Gastrocnemius medialis (tissue), 4 donors: Measurements from ENCODE around the gene AUTS2. TPM values are rescaled to one million over a fixed set of nuclear protein-coding genes. Genes with fewer than 3 reads are reported as not detected.

Experiments used
- ATAC-seq, 2 donors: fragments of 150-250 bp; one replicate each; pipeline ENCODE4 v1.9.1; 2016
- DNase-seq, 2 donors: peaks; one replicate each; pipeline ENCODE4 v3.0.0-alpha.2; 2019
- H3K27ac ChIP-seq, 4 donors: fragments of 200-600 bp; sonication (generic); 1 replicate in 1 of 4; 2 replicates in 3 of 4; pipeline ENCODE4 v1.5.1; 2016 to 2018; ENCODE audit warnings: mild to moderate bottlenecking in 2 of 4, moderate library complexity in 1 of 4
- H3K27me3 ChIP-seq, 3 donors: fragments of 200-600 bp; sonication (generic) in 2 of 3; 1 replicate in 1 of 3; 2 replicates in 2 of 3; pipeline versions ENCODE4 v1.5.1 to v1.6.0; 2016 to 2019; ENCODE audit warnings: mild to moderate bottlenecking in 1 of 3, moderate library complexity in 1 of 3
- H3K36me3 ChIP-seq, 2 donors: fragments of 200-600 bp; sonication (generic) in 1 of 2; one replicate each; pipeline ENCODE4 v1.5.1; 2017 to 2018
- H3K4me1 ChIP-seq, 2 donors: fragments of 200-600 bp; sonication (generic) in 1 of 2; one replicate each; pipeline ENCODE4 v1.5.1; 2016 to 2017; ENCODE audit warnings: mild to moderate bottlenecking in 2 of 2
- H3K4me3 ChIP-seq, 4 donors: fragments of 200-600 bp; sonication (generic) in 3 of 4; 1 replicate in 1 of 4; 2 replicates in 3 of 4; pipeline ENCODE4 v1.5.1; 2016 to 2019; ENCODE audit warnings: mild to moderate bottlenecking in 2 of 4
- H3K9me3 ChIP-seq, 3 donors: fragments of 200-600 bp; sonication (generic) in 2 of 3; 1 replicate in 1 of 3; 2 replicates in 2 of 3; pipeline ENCODE4 v1.5.1; 2016 to 2019
- POLR2A ChIP-seq, 2 donors: fragments of 450-650 bp; IDR thresholded peaks; one replicate each; pipeline ENCODE4 v1.6.1; 2017; ENCODE audit warnings: antibody characterized with exemption in 2 of 2, mild to moderate bottlenecking in 2 of 2, moderate library complexity in 2 of 2
- in situ Hi-C, 4 donors: fragments of 200-750 bp; cut with MboI; loops; one replicate each; pipeline versions ENCODE4 v1.15.0 to v1.8.0; 2017; ENCODE audit warnings: low sequenced_read_pairs in 4 of 4
- intact Hi-C: fragments of 100-400 bp; cut with DNase I; formaldehyde crosslinking; loops from one replicate; pipeline ENCODE4 v1.15.1; 2023; ENCODE audit warnings: low total_unique reads
- total RNA-seq, 4 donors: library from RNA; depleted of rRNA; stranded (reverse); fragments of >200 nt; gene quantifications; one replicate each; pipeline versions ENCODE4 v1.1.0 to v1.2.3, GENCODE V29; 2016
- TF ChIP-seq, protein P1 (sequence below), 5 experiments: fragments of 450-650 bp in 3 of 5; fragments of 200-600 bp in 2 of 5; sonication (generic) in 2 of 5; IDR thresholded peaks in 4 of 5; conservative IDR thresholded peaks in 1 of 5; 1 replicate in 4 of 5; 2 replicates in 1 of 5; pipeline ENCODE4 v1.5.1; 2016 to 2019; ENCODE audit warnings: antibody characterized with exemption in 5 of 5, mild to moderate bottlenecking in 3 of 5, moderate library complexity in 3 of 5

The AUTS2 gene
- total RNA-seq, 4 donors from 2014 or later: 2.5 to 16.2 (median 8.5) TPM

GRCh38 chr7:70312336-70312735 is 714.1 kb downstream of the AUTS2 start:
- intact Hi-C loops: no loop called here
- Histone ChIP-seq H3K27ac (no peak overlapping the region), H3K27me3 (no peaks in the 10 kb centered on the region), H3K4me1 (no peaks in the 10 kb centered on the region), H3K9me3 (no peaks in the 10 kb centered on the region), H3K4me3 (no peak overlapping the region), H3K36me3 (no peaks in the 10 kb centered on the region)
- TF ChIP-seq, protein P1, sequence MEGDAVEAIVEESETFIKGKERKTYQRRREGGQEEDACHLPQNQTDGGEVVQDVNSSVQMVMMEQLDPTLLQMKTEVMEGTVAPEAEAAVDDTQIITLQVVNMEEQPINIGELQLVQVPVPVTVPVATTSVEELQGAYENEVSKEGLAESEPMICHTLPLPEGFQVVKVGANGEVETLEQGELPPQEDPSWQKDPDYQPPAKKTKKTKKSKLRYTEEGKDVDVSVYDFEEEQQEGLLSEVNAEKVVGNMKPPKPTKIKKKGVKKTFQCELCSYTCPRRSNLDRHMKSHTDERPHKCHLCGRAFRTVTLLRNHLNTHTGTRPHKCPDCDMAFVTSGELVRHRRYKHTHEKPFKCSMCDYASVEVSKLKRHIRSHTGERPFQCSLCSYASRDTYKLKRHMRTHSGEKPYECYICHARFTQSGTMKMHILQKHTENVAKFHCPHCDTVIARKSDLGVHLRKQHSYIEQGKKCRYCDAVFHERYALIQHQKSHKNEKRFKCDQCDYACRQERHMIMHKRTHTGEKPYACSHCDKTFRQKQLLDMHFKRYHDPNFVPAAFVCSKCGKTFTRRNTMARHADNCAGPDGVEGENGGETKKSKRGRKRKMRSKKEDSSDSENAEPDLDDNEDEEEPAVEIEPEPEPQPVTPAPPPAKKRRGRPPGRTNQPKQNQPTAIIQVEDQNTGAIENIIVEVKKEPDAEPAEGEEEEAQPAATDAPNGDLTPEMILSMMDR (IDR thresholded peaks at IDR 0.05 in 4 of 5, conservative IDR thresholded peaks at IDR 0.05 in 1 of 5): no peak
- TF ChIP-seq POLR2A (IDR thresholded peaks at IDR 0.05): no peak
- DNase-seq (no peak), ATAC-seq (no peak)
- in situ Hi-C loops: no loop called here

DNA sequence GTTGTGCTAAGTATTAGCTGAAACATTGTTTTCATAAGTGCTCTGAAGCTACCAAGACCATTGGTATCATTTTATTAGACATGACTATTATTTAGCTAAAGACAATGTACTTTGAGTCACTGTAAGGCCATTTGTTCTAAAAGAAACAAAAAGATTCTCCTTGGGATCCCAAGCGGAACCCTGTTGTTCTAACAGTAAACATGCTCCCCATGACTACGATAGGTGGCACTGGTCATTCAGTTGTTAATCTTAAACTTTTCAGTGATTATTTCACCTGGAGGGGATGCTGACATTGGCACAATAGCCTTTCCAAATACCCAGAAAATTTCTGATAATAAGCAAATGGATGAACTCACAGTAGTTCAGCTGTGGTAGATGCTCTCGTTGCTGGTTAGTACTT is 715.0 kb downstream of the AUTS2 start:
- H3K4me3 ChIP-seq: no peak overlapping the region
- TF ChIP-seq, protein P1 (IDR thresholded peaks at IDR 0.05 in 4 of 5, conservative IDR thresholded peaks at IDR 0.05 in 1 of 5): no peak
- TF ChIP-seq POLR2A (IDR thresholded peaks at IDR 0.05): no peak
- intact Hi-C loops: no loop called here
- H3K4me1 ChIP-seq: no peaks in the 10 kb centered on the region
- no peak for ATAC-seq
- in situ Hi-C loops: no loop called here
- no peaks in the 10 kb centered on the region for H3K36me3 ChIP-seq
- H3K9me3 ChIP-seq: no peaks in the 10 kb centered on the region
- H3K27me3 ChIP-seq: no peaks in the 10 kb centered on the region
- no peak overlapping the region for H3K27ac ChIP-seq
- no peak for DNase-seq

DNA sequence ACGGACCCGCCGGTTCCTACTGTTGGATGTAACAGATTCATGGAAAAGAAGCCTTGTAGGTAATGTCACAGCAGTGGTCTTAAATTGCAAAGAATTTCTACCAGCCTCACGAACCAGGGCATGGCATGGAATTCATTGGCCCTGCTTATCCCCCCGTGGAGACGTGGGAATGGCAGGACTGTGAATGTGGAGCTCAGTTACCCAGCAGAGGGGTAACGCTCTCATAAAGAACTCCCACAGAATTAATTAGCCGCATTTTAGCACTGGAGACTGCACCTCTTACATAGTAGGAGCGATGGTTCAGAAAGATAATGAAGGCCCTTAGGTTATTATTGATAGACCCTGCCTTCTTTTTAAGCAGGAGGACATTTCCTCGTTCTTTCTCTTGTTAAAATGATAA is 715.4 kb downstream of the AUTS2 start:
- no peak for DNase-seq
- intact Hi-C loops: no loop called here
- no peaks in the 10 kb centered on the region for H3K27me3 ChIP-seq
- H3K36me3 ChIP-seq: no peaks in the 10 kb centered on the region
- TF ChIP-seq POLR2A (IDR thresholded peaks at IDR 0.05): no peak
- TF ChIP-seq, protein P1 (IDR thresholded peaks at IDR 0.05 in 4 of 5, conservative IDR thresholded peaks at IDR 0.05 in 1 of 5): no peak
- no peak overlapping the region for H3K27ac ChIP-seq
- in situ Hi-C loops: no loop called here
- no peaks in the 10 kb centered on the region for H3K4me1 ChIP-seq
- ATAC-seq: no peak
- H3K4me3 ChIP-seq: no peak overlapping the region
- no peaks in the 10 kb centered on the region for H3K9me3 ChIP-seq

DNA sequence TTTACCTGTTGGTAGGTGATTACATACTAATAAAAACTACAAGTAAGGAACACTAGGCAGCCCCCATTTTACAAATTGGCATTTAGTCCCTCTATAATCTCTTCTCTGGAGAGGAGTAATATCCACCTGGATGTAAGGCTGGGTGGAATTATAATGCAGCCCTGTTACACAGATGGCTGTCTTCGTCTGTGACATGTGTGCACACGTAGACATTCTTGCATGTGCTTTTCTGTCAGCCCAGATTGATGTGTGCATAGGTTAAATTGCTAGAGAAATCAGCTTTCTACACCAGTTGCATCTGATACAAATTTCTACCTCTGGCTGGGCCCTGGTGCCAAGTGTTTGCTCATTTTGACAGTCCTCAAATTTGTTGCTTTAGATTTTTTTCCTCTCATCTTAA is 715.9 kb downstream of the AUTS2 start:
- ATAC-seq (no peak), DNase-seq (no peak)
- TF ChIP-seq, protein P1 (IDR thresholded peaks at IDR 0.05 in 4 of 5, conservative IDR thresholded peaks at IDR 0.05 in 1 of 5): no peak
- no peak for TF ChIP-seq POLR2A (IDR thresholded peaks at IDR 0.05)
- intact Hi-C loops (no loop called here), in situ Hi-C loops (no loop called here)
- Histone ChIP-seq H3K4me1 (no peaks in the 10 kb centered on the region), H3K36me3 (no peaks in the 10 kb centered on the region), H3K27me3 (no peaks in the 10 kb centered on the region), H3K9me3 (no peaks in the 10 kb centered on the region), H3K4me3 (no peak overlapping the region), H3K27ac (no peak overlapping the region)

- Histone ChIP-seq H3K4me1 (no peaks in the 10 kb centered on the region), H3K4me3 (no peak overlapping the region), H3K36me3 (no peaks in the 10 kb centered on the region), H3K27ac (no peak overlapping the region), H3K27me3 (no peaks in the 10 kb centered on the region), H3K9me3 (no peaks in the 10 kb centered on the region)
- no peak for TF ChIP-seq POLR2A (IDR thresholded peaks at IDR 0.05)
- TF ChIP-seq, protein P1 (IDR thresholded peaks at IDR 0.05 in 4 of 5, conservative IDR thresholded peaks at IDR 0.05 in 1 of 5): no peak
- intact Hi-C loops (no loop called here), in situ Hi-C loops (no loop called here)
- DNase-seq: no peak
- ATAC-seq: no peak
Measured at GRCh38 chr7:70316745-70317144, 718.5 kb downstream of the AUTS2 start.
